ENCODE data around the gene TAF4B.

DNA sequence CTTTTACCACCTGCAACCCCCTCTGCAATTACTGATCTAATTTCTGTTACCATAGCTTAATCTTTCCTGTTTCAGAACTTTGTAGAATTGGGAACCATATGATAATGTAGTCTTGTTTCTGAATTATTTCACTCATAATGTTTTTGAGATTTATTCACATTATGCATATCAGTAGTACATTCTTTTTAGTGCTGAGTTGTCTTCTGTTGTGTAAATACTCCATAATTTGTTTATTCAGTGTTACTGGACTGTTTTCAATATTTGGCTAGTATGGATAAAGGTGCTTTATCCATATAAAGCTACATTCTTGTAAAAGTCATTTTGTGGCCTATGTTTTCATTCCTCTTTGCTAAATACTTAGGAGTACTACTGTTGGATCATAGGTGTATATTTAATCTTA is 152.5 kb downstream of the TAF4B start:
- TF ChIP-seq POLR2A (IDR thresholded peaks at IDR 0.05; ENCODE audit: low read length) = no peak
- no peak for TF ChIP-seq GATA1 (IDR thresholded peaks at IDR 0.05; ENCODE audit: low read depth, low read length)
